GM21381 (cell line): ENCODE results near the gene SWI5.
"Not testable (repeated sequence)": the region's sequence is repeated elsewhere in the genome, so short reads cannot be mapped to it uniquely, and the experiment has no call there.

Experiments
- ATAC-seq: cut with Tn5 transposase; IDR thresholded peaks from one replicate; pipeline ENCODE4 v1.9.1; 2021; ENCODE audit warnings: mild to moderate bottlenecking, moderate library complexity; ENCODE audit not compliant: unreplicated experiment

Gene SWI5

DNA sequence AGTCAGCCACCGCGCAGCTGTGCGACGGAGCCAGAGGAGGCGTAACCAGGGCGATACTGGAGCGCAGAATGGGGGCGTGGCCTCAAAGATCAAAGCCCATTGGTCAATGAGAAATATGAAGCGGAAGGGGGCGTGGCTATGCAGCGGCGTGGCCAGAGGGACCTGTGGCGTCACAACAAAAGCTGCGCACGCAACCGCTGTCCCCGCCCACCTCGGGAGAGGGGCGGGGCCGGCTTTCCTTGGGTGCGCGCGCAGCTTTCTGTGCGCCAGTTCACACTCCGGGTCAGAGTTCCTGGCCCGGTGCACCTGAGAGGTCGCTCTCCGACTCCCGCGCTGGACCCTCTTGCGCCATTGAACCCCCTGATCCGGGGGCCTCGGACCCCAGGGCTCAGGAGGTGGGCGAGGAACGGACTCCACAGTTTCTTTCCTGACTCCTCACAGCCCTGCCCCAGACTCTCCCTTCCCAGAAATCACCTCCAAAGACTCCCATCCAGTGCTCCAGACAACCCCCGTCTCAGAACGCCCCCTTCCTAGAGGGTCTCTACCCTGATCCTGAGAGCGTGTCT, at the start of gene SWI5:
TSS of gene SWI5 (plus strand) at position 269 of the 566 bp plus-strand sequence.
- peak; percentile 93 for ATAC-seq

DNA sequence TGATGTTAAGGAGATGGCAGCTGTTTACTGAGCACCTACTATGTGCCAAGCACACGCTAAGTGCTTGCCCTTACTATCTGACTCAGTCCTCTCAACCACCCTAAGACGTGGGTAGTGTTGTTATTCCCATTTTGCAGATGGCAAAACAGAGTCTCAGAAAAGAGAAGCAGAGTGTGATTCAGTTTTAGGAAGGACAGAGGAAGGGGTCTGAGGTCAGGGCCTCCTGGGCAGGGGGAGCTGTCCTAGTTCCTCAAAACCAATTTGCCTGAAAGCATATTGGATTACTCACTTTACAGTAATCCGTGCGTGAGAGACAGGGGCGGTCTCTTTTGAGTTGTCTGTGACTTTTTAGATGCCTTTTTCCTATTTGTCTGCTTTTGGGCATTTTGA, 49.7 kb upstream of the SWI5 start:
- no peak for ATAC-seq

DNA sequence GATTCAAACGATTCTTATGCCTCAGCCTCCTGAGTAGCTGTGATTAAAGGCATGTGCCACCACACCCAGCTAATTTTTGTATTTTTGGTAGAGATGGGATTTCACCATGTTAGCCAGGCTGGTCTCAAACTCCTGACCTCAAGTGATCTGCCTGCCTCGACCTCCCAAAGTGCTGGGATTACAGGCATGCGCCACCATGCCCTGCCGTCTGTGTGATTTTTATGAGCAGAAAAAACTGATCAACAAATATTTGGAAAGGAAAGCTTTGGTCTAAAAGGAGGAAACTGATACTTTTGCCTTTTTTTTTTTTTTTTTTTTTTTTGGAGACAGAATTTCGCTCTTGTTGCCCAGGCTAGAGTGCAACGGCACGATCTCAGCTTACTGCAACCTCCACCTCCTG, 45.2 kb upstream of the SWI5 start:
- ATAC-seq, result not testable (repeated sequence)

DNA sequence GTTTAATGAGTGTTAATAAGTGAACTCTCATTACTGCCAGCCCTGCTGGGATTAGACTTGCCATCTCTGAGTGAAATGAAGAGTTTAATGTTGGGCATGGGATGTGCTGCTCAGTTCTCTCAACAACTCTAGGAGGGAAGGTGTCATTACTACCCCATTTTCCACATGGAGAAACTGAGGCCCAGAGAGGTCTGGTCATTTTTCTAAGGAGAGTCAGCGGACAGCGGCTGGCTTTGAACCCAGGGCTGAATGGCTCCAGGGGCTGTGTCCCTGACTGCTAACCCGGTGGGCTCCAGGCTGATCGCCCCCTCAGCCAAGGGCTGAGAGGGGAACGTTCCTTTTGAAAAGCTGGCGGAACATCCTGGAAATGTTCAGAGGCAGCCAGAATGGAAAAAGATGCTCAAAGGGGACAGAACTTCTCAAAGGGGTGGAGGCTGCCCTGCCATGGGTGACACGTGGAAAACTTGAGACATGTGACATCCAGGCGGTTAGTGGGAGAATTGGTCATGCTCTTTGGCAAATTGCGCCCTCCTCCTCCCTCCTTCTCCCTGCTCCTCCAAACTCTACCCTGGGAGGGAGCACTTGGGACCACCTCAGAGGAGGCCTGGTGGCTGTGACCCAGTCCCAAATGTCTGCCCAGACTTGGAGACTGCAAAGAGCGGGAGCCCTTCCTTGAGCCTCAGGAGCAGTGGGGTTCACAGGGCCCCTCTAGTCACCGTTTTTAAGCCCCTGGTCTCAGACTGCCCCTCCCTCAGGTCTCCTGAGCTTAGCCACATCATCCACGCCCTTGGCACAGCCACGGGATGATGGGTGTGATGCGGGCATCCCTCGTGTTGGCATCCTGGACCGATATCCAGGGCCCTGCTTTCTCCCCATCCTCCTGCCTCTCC, 44.2 kb upstream of the SWI5 start:
- ATAC-seq, result no peak

DNA sequence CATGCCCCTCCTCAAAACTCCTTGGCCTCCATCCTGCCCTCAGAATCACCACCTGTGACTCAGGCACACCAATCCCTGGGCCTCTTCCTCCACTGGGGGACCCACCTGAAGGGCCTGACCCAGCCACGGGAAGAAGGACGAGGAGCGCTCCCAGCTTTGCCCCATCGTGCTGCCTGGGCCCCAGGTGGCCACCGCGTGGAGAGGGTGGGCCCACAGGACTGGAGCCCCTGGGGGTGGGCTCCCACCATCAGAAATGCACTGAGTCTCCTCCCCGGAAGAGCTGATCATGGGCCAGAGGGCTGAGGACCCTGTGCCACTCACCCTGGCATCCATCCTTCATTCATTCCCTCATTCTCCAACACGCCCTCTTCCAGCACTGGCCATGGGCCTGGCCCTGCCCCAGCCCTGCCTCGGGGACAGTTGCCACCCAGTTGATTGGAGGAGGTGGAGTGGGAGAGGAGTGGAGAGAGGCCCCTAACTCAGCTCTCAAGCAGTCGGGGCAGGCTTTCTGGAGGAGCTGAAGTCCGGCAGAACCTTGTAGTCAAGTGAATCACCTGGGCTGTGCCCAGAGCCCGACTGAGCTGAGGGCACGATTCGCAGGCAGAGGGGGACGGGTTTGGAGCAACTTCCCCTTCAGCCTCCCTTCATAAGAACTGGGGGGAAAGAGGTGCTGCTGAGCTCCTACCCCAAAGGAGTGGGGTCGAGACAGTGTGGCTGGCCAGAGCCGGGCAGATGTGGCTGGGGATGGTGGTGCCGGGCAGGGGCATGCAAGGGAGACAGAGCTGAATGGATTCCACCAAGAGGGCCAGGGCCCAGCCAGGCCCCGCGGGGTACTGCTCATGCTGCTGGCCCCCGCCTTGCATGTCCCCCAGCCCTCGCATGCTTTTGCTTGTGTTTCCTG, 43.3 kb upstream of the SWI5 start:
- ATAC-seq, result no peak

DNA sequence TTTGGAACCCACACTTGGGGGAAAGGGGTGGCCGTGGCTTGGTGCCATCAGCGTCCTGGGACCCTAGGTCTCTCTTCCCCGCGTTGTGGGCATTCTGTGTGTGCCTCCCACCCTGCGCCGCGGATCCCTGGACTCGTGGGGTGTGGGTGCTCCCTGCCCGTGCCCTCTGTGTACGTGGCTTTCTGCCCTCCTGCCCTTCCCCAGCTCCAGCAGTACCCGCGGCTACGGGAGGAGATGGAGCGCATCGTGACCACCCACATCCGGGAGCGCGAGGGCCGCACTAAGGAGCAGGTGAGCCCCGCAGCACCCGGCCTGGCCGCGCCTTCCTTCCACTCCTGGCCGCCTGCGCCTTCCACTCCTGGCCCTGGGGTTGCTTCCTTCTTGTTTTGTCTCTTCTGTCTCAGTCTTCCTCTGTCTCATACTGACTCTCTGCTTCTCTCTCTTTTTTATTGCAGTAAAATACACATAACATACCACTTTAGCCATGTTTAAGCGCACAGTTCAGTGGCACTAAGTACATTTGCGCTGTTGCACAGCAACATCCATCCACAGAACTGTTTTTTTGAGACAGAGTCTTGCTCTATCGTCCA, 42.2 kb upstream of the SWI5 start:
- no peak for ATAC-seq

DNA sequence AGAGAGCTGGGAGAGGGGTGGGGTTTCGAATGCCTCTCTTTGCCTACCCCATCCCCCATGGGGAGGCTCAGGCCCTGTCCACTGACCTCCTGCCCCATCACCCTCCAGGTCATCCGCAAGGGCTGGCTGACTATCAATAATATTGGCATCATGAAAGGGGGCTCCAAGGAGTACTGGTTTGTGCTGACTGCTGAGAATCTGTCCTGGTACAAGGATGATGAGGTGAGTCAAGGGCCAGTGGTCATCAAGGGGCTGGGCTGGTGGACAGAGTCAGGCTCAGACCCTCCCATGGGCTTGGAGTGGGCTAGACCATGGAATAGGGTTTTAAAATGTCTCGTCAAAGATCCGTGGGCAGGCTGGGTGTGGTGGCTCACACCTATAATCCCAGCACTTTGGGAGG, 34.0 kb upstream of the SWI5 start:
- ATAC-seq, result no peak

DNA sequence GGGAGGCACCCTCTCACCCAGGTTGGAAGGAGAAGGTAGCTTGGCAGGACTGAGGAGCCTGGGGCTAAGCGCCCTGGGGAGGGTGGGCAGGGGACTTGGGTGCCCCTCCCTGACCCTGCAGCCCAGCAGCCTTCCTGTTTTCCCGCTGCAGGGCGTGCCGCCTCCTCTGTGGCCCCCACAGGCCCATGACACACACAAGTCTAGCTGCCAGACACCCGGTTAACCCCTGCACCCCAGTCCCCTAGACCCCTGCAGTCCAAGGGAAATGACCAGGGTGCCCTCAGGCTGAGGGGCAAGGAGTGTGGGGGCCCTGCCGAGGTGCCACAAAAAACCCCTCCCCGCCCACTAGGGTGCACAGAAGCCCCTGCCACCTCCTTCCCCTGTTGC, 33.3 kb upstream of the SWI5 start:
- ATAC-seq, result no peak

DNA sequence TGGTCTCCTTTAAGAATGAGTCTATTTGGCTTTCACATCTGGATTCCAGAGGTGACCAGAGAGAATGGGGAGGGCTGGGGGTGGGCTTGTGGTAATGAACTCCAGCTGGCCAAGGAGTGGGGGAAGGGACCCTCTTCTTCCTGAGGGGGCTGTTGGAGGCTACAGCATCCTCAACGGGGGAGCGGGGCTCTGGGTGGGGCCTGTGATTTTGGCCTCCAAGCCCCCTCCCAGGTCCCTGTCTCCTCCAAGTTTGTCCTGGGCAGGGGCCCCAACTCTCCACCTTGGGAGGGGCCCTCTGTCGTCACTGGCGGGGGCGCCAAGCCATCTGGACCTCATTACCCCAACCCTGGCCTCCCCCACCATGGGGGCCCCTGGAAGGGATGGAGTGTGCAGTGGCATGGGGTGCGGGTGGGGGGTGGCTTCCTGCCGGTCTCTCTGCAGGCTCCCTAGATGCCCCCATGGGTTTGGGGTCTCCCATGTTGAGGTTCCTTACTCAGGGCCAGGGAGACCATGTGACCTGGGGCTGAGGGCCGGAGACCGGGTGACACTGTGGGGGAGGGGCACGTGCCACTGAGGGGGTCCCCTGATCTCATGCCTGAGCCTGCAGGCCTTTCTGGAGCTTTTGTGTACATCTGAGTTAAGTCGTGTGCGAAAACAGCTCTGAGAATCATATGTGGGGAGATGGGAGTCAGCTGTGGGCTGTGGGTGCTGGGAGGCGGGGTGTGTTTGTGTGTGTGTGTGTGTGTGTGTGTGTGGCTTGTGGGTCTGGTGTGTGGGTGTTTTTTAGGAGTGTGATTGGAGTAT, 32.7 kb upstream of the SWI5 start:
- no peak for ATAC-seq

DNA sequence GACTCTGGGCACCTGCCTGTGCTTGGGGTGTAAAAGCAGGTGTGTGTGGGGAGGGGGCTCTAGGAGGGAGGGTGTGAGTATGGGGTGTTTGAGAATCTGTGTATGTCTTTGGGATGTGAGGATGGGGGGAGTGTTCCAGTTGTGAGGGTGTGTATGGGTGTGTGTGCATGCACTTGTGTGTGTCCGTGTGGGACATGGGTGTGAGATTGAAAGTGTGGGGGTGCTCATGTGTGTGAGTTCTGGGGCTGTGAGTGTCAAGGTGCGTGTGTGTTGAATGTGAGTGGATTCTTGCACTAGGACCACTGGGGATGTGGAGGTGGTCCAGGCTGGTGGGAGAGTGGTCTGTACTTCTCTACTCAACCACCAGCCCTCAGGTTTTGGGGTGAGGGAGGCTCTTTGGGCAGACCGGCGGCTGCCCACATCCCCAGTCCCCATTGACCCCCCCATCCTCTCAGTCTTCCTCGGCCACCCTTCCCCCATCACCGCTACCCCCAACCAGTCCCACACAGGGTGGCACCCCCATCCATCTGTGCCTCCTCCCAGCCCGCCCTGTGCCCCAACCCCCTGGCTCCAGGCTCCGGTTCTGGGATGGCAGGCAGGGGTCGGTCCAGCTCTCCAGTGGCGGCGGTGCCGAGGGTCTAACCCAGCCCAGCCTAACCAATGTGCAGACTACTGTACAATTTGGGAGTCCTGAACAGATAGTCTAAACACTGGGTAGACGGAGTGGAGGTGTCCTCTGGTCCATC, 31.8 kb upstream of the SWI5 start:
- ATAC-seq, result no peak

DNA sequence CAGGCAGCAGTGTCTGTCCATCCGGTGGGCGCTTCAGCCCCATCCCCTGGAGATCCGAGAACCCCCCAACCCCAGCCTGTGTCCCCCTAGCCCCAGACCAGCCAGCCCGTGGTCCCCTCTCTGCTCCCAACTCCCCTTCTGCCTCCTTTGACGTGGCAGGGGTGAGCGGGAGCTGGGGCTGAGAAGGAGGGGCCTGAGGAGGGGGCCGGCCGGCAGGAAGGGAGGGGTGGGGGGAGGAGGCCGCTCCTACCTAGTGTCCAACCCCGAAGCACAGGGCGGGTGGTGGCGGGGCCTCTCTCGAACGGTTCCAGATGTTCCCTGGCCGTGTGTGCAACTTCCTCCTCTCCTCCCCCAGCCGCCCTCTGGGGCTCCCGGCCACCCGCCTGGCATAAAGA, 31.2 kb upstream of the SWI5 start:
- ATAC-seq, result no peak

DNA sequence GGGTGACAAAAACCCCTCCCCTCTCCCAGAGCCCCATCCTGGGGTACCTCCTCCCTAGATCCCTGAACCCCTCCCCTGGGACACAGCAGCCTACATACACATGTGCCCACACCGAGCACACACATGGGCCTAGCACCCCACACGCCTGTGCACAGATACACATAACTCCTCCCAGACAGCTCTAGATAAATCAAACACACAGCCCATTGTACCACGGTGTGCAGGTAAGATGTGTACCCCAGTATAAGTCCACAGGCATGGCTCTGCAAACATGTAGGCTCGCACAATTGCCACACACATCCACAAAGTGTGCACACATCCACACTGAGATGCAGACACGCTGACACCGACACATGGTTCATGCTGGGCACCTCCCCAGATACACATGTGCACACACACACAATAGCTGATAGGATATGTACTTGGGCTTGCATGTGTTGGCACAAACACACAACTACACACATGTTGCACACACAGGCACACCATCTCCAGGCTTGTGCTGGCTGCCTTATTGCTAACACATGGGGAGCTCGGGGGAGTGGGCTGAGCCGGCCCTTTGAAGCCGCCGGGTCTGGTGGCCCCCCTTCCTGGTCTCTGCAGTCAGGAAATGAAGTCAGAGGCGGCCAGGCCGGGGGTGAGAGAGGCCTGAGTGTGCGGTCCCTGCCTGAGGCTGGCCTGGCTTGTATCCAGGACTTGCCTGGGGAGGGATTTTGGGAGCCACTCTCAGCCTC, 30.5 kb upstream of the SWI5 start:
- no peak for ATAC-seq

DNA sequence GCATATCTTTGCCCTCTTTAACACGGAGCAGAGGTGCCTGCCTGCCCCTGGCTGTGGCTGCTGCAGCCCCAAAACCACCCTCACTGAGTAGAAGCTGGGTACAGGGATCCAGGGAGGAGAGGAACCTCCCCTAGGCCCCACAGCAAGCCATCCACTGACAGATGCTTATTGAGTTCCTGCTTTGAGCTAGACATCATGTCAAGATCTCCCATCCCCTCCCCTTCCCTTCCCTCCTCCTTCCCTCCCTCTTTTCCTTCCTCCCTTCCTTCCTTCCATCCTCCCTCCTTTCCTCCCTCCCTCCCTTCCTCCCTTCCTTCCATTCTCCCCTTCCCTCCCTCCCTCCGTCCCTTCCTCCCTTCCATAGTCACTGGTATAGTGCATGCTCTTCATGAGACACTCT, 29.6 kb upstream of the SWI5 start:
- no peak for ATAC-seq

DNA sequence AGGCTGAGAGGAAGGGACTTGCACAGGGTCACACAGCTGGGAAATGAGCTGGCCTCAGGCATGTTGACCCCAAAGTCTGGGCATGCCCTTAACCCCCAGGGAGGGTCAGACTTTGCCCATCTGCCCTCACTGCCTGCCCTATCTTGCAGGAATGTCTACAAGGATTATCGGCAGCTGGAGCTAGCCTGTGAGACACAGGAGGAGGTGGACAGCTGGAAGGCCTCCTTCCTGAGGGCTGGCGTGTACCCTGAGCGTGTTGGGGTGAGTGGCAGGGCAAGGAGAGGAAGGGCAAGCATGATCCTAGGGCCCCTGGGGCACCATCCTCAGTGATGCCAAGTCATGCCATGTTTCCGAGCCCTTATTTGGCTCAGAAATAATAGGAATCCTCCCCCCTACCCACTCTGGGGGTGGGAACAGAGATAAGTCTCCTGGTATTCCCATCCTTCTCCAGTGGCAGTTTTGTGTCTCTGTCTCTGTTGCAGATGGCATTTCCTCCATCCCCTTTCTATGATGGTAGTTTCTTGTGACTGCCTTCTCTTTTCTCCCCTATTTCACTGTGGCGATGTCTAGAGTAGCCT, 28.8 kb upstream of the SWI5 start:
- ATAC-seq, result no peak

DNA sequence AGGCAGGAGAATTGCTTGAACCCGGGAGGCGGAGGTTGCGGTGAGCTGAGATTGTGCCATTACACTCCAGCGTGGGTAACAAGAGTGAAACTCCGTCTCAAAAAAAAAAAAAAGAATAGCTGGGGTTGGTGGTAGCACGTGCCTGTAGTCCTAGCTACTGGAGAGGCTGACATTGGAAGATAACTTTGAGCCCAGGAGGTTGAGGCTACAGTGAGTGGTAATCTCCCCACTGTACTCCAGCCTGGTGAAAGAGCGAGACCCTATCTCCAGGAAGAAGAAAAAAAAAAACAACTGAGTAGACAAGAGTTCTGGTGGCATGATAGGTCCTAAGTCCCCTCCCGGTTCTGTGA, 26.5 kb upstream of the SWI5 start:
- no peak for ATAC-seq

DNA sequence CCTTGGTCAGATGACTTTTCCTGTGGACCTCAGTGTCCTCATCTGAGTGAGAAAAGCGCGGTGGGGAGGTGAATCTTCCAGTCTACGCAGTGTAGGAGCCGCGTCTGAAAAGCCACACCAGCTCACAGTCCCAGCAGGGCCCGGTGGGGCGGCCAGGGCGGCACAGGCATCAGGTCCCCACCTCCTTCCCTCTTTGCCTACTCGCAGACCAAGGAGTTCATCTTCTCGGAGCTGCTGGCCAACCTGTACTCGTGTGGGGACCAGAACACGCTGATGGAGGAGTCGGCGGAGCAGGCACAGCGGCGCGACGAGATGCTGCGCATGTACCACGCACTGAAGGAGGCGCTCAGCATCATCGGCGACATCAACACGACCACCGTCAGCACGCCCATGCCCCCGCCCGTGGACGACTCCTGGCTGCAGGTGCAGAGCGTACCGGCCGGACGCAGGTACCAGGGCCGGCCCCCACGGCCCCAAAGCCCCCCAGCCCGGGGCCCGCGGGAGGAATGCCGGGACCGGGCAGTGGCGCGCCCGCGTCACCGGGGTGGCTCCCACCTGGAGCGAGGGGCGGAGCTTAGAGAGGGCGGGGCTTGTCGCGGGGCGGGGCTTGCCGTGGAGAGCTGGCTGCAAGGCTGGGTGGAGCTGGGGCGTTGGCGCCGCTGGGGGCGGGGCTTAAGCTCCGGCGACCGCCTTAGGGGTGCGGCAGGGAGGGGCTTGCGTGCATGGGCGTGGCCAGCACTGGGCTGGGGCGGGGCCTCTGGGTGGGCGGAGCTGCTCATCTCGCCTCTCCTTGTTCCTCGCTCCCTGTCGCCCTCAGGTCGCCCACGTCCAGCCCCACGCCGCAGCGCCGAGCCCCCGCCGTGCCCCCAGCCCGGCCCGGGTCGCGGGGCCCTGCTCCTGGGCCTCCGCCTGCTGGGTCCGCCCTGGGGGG, 25.9 kb upstream of the SWI5 start:
- peak; percentile 90 for ATAC-seq

DNA sequence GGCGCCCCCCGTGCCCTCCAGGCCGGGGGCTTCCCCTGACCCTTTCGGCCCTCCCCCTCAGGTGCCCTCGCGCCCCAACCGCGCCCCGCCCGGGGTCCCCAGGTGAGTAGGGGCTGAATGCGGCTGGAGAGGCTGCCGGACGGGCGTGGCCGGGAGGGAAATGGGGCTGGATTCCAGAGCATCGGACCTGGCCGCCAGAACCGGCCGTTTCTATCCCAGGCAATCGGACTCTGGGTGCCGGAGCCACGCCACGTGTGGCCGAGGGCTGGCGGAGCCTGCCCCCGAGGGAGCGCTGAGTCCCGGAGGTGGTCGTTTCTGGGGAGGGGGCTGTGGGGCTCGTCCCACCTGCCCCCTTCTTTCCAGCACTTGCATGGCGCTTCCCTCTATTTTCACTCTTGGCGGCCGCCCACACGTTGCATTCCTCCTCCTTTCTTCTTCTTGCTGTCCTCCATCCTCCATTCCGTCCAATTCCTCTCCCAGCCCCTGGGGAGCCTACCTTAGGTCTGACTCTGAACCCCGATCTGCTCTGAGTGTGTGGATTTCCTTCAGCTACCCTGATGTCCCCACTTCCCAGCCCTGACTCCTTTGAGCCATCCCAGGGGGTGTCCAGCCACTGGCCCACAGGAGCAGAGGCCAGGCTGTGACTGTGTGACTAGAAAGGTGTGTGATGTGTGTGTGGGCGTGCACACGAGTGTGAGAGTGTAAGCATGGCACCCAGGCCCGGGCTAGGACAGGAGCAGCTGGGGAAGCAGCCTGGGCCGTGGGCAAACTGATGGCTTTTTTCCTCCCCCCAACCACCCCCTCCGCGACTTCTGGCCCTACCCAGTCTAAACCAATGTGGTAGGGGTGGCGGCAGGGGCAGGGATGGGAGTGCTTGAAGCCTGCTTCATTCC, 25.0 kb upstream of the SWI5 start:
- ATAC-seq, result no peak
